Activated CD8-positive, alpha-beta T cell treated with anti-CD3 and anti-CD28 coated beads, Interleukin-2, amount 10 ng/mL, durations not matched to agents 7 days and 5 days (primary cell): Measurements from ENCODE around the gene KCNIP4. TPM values are rescaled to one million over a fixed set of nuclear protein-coding genes. Genes with fewer than 3 reads are reported as not detected.

Source experiments
- ATAC-seq: fragments of 150-1000 bp; cut with Tn5 transposase; one replicate; pipeline ENCODE4 v1.10.0; 2021; ENCODE audit warnings: moderate library complexity
- CTCF ChIA-PET: fragments of 350-600 bp; sonication (Branson Sonifier 250); formaldehyde crosslinking; loops from one replicate; lab custom pipeline; 2021; ENCODE audit warnings: antibody characterized with exemption; lab: Charles Lee
- POLR2A ChIA-PET: fragments of 350-600 bp; sonication (Branson Sonifier 250); formaldehyde crosslinking; loops from one replicate; lab custom pipeline; 2021; ENCODE audit warnings: antibody characterized with exemption; lab: Charles Lee
- DNase-seq: peaks from one replicate; pipeline ENCODE4 v3.0.0-alpha.2; 2020
- H3K27ac Mint-ChIP-seq: one replicate; pipeline ENCODE4 v1.8.0; 2021; ENCODE audit warnings: mild to moderate bottlenecking, mixed read lengths
- H3K27me3 Mint-ChIP-seq: one replicate; pipeline ENCODE4 v1.8.0; 2021; ENCODE audit warnings: low read depth, mixed read lengths
- H3K36me3 Mint-ChIP-seq: one replicate; pipeline ENCODE4 v1.8.0; 2021; ENCODE audit warnings: low read depth, mixed read lengths
- H3K4me1 Mint-ChIP-seq: one replicate; pipeline ENCODE4 v1.8.0; 2021; ENCODE audit warnings: low read depth, mixed read lengths
- H3K4me3 Mint-ChIP-seq: one replicate; pipeline ENCODE4 v1.8.0; 2021; ENCODE audit warnings: mild to moderate bottlenecking, mixed read lengths
- H3K9me3 Mint-ChIP-seq: one replicate; pipeline ENCODE4 v1.8.0; 2022; ENCODE audit warnings: mixed read lengths; ENCODE audit not compliant: insufficient read depth
- total RNA-seq, 2 experiments: library from RNA; stranded (reverse); gene quantifications; one replicate each; pipeline ENCODE4 v1.2.3, GENCODE V29; 2021

KCNIP4 gene
- total RNA-seq, 2 experiments from 2014 or later, result not detected

GRCh38 chr4:20882500-20882899, 1066.1 kb downstream of the KCNIP4 start:
- ChIA-PET CTCF (no interaction called here), POLR2A (no interaction called here)
- Mint-ChIP-seq H3K4me1 (no peaks in the 10 kb centered on the region), H3K27me3 (no peaks in the 10 kb centered on the region), H3K9me3 (no peaks in the 10 kb centered on the region), H3K4me3 (no peak overlapping the region), H3K36me3 (no peaks in the 10 kb centered on the region), H3K27ac (no peak overlapping the region)
- DNase-seq, result no peak
- ATAC-seq, result no peak

- H3K27me3 Mint-ChIP-seq, result no peaks in the 10 kb centered on the region
- ChIA-PET POLR2A (no interaction called here), CTCF (no interaction called here)
- DNase-seq (no peak), ATAC-seq (no peak)
- H3K36me3 Mint-ChIP-seq, result no peaks in the 10 kb centered on the region
- no peak overlapping the region for H3K27ac Mint-ChIP-seq
- H3K4me1 Mint-ChIP-seq, result no peaks in the 10 kb centered on the region
- no peaks in the 10 kb centered on the region for H3K9me3 Mint-ChIP-seq
- no peak overlapping the region for H3K4me3 Mint-ChIP-seq
These were observed 1066.9 kb downstream of the KCNIP4 start for GRCh38 chr4:20881658-20882057.

DNA sequence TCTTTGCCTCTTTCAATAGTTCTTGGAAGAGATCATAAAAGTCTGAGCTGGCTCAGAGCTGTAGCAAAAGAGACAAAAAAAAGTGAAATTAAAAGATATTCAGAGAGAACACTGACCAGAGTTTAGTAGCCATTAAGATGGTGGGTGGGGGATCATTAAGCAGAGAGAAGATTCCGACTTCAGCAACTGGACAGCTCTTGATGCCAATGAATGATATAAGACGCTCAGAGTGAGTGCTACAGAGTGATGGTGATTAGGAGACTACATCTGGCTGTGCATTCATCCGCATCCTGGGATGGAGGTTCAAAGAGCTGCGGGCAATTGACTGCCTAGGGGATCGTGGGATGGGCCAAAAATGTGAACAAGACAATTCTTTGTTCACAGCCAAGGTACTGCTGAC, 1069.8 kb downstream of the KCNIP4 start:
- CTCF ChIA-PET, result no interaction called here
- no peaks in the 10 kb centered on the region for H3K27me3 Mint-ChIP-seq
- H3K4me1 Mint-ChIP-seq, result no peaks in the 10 kb centered on the region
- H3K4me3 Mint-ChIP-seq, result no peak overlapping the region
- POLR2A ChIA-PET, result no interaction called here
- ATAC-seq (no peak), DNase-seq (no peak)
- no peaks in the 10 kb centered on the region for H3K9me3 Mint-ChIP-seq
- no peak overlapping the region for H3K27ac Mint-ChIP-seq
- H3K36me3 Mint-ChIP-seq, result no peaks in the 10 kb centered on the region

DNA sequence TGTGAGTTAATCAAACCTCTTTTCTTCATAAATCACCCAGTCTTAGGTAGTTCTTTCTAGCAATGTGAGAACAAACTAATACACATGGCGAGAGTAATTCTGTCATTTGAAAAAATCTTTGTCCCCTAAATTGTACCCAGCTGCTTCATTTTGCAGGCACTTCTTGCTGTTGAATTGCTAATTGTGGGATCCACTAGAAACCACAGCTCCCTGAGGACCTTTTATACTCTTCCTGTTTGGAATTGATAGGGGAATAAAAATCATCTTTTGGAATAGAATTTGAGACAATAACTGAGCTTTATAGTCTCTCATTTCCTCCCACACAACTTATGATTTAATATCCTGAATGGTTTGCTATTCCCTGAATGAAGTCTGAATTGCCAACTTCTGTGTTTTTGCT, 1078.1 kb downstream of the KCNIP4 start:
- H3K9me3 Mint-ChIP-seq, result no peaks in the 10 kb centered on the region
- H3K4me1 Mint-ChIP-seq, result peaks cover 13% of the 10 kb centered on the region

GRCh38 chr4:20868108-20868507, 1080.5 kb downstream of the KCNIP4 start:
- Mint-ChIP-seq H3K36me3 (no peaks in the 10 kb centered on the region), H3K4me1 (peaks cover 13% of the 10 kb centered on the region), H3K4me3 (no peak overlapping the region), H3K27ac (no peak overlapping the region), H3K27me3 (no peaks in the 10 kb centered on the region), H3K9me3 (no peaks in the 10 kb centered on the region)
- no peak for DNase-seq
- ChIA-PET POLR2A (no interaction called here), CTCF (no interaction called here)
- ATAC-seq, result no peak

More for the DNA sequence above, 1078.1 kb downstream of the KCNIP4 start:
- H3K27ac Mint-ChIP-seq, result no peak overlapping the region
- H3K36me3 Mint-ChIP-seq, result no peaks in the 10 kb centered on the region
- ChIA-PET POLR2A (no interaction called here), CTCF (no interaction called here)
- H3K4me3 Mint-ChIP-seq, result no peak overlapping the region
- H3K27me3 Mint-ChIP-seq, result no peaks in the 10 kb centered on the region
- ATAC-seq (no peak), DNase-seq (no peak)

GRCh38 chr4:20860878-20861277, 1087.7 kb downstream of the KCNIP4 start:
- Mint-ChIP-seq H3K27me3 (no peaks in the 10 kb centered on the region), H3K4me3 (no peak overlapping the region), H3K27ac (no peak overlapping the region), H3K4me1 (no peaks in the 10 kb centered on the region), H3K9me3 (peaks cover 6% of the 10 kb centered on the region), H3K36me3 (no peaks in the 10 kb centered on the region)
- CTCF ChIA-PET, result no interaction called here
- DNase-seq (no peak), ATAC-seq (no peak)
- POLR2A ChIA-PET, result no interaction called here

GRCh38 chr4:20859097-20859781, 1089.3 kb downstream of the KCNIP4 start:
- DNase-seq (no peak), ATAC-seq (no peak)
- no peak overlapping the region for H3K27ac Mint-ChIP-seq
- H3K4me1 Mint-ChIP-seq, result no peaks in the 10 kb centered on the region
- no peak overlapping the region for H3K4me3 Mint-ChIP-seq
- CTCF ChIA-PET, result no interaction called here
- POLR2A ChIA-PET, result no interaction called here
- H3K36me3 Mint-ChIP-seq, result no peaks in the 10 kb centered on the region
- H3K27me3 Mint-ChIP-seq, result no peaks in the 10 kb centered on the region
- H3K9me3 Mint-ChIP-seq, result peaks cover 6% of the 10 kb centered on the region

GRCh38 chr4:20857081-20857480, 1091.5 kb downstream of the KCNIP4 start:
- ChIA-PET CTCF (no interaction called here), POLR2A (no interaction called here)
- Mint-ChIP-seq H3K9me3 (peaks cover 14% of the 10 kb centered on the region), H3K4me3 (no peak overlapping the region), H3K27me3 (no peaks in the 10 kb centered on the region), H3K27ac (no peak overlapping the region), H3K4me1 (no peaks in the 10 kb centered on the region), H3K36me3 (no peaks in the 10 kb centered on the region)
- ATAC-seq, result no peak
- DNase-seq, result no peak

GRCh38 chr4:20847124-20847747, 1101.3 kb downstream of the KCNIP4 start:
- Mint-ChIP-seq H3K27ac (no peak overlapping the region), H3K4me1 (no peaks in the 10 kb centered on the region), H3K4me3 (no peak overlapping the region), H3K9me3 (peaks cover under 1% of the 10 kb centered on the region), H3K36me3 (no peaks in the 10 kb centered on the region), H3K27me3 (no peaks in the 10 kb centered on the region)
- CTCF ChIA-PET, result no interaction called here
- POLR2A ChIA-PET, result no interaction called here
- no peak for ATAC-seq
- no peak for DNase-seq

GRCh38 chr4:20844311-20844710, 1104.3 kb downstream of the KCNIP4 start:
- POLR2A ChIA-PET, result no interaction called here
- H3K36me3 Mint-ChIP-seq, result no peaks in the 10 kb centered on the region
- H3K4me1 Mint-ChIP-seq, result no peaks in the 10 kb centered on the region
- CTCF ChIA-PET, result no interaction called here
- H3K27me3 Mint-ChIP-seq, result no peaks in the 10 kb centered on the region
- no peak overlapping the region for H3K27ac Mint-ChIP-seq
- ATAC-seq (no peak), DNase-seq (no peak)
- no peaks in the 10 kb centered on the region for H3K9me3 Mint-ChIP-seq
- H3K4me3 Mint-ChIP-seq, result no peak overlapping the region

GRCh38 chr4:20840648-20841190, 1107.9 kb downstream of the KCNIP4 start:
- ChIA-PET POLR2A (no interaction called here), CTCF (no interaction called here)
- H3K4me3 Mint-ChIP-seq, result no peak overlapping the region
- ATAC-seq (no peak), DNase-seq (no peak)
- H3K27ac Mint-ChIP-seq, result no peak overlapping the region
- H3K36me3 Mint-ChIP-seq, result no peaks in the 10 kb centered on the region
- no peaks in the 10 kb centered on the region for H3K9me3 Mint-ChIP-seq
- no peaks in the 10 kb centered on the region for H3K27me3 Mint-ChIP-seq
- no peaks in the 10 kb centered on the region for H3K4me1 Mint-ChIP-seq

- POLR2A ChIA-PET, result no interaction called here
- no peak overlapping the region for H3K4me3 Mint-ChIP-seq
- H3K4me1 Mint-ChIP-seq, result no peaks in the 10 kb centered on the region
- DNase-seq, result no peak
- no peaks in the 10 kb centered on the region for H3K27me3 Mint-ChIP-seq
- no peaks in the 10 kb centered on the region for H3K36me3 Mint-ChIP-seq
- CTCF ChIA-PET, result no interaction called here
- H3K27ac Mint-ChIP-seq, result no peak overlapping the region
- H3K9me3 Mint-ChIP-seq, result no peaks in the 10 kb centered on the region
- no peak for ATAC-seq
These were observed 1108.6 kb downstream of the KCNIP4 start for GRCh38 chr4:20839957-20840356.
